ENCODE data around the gene OR6Q1.

The OR6Q1 gene

DNA sequence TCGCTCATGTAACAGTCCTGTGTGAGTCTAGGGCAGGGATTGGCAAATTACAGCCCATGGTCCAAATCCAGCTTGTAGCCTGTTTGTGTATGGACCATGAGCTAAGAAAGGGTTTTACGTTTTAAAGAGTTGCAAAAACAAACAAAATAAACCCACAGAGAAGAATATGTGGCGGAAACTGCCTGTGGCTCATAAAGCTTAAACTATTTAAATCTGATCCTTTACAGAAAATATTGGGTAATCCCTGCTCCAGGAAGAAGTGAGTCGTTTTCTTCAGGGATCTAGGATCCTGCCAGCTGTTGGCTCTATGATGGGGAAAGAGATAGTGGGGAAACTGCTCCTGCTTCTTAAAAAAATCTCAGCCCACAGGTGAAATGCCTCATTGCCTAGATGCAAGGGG lies 3.4 kb upstream of the OR6Q1 start:
- Histone ChIP-seq H3K9ac (no peak overlapping the region), H3K4me2 (no peak overlapping the region), H3K4me3 (IDR thresholded peaks at IDR 0.05; ENCODE audit: insufficient read depth, low read depth, low read length) (no peak overlapping the region), H4K20me1 (ENCODE audit: insufficient read depth) (no peaks in the 10 kb centered on the region), H3K36me3 (ENCODE audit: insufficient read depth) (no peaks in the 10 kb centered on the region), H3K4me1 (ENCODE audit: low read depth, poor library complexity, severe bottlenecking) (no peaks in the 10 kb centered on the region), H2AFZ (ENCODE audit: low read depth) (no peak overlapping the region), H3K27ac (no peak overlapping the region), H3K79me2 (ENCODE audit: insufficient read depth, low read depth) (no peaks in the 10 kb centered on the region), H3K27me3 (ENCODE audit: insufficient read depth, low read depth) (no peaks in the 10 kb centered on the region)
- TF ChIP-seq, protein P1, sequence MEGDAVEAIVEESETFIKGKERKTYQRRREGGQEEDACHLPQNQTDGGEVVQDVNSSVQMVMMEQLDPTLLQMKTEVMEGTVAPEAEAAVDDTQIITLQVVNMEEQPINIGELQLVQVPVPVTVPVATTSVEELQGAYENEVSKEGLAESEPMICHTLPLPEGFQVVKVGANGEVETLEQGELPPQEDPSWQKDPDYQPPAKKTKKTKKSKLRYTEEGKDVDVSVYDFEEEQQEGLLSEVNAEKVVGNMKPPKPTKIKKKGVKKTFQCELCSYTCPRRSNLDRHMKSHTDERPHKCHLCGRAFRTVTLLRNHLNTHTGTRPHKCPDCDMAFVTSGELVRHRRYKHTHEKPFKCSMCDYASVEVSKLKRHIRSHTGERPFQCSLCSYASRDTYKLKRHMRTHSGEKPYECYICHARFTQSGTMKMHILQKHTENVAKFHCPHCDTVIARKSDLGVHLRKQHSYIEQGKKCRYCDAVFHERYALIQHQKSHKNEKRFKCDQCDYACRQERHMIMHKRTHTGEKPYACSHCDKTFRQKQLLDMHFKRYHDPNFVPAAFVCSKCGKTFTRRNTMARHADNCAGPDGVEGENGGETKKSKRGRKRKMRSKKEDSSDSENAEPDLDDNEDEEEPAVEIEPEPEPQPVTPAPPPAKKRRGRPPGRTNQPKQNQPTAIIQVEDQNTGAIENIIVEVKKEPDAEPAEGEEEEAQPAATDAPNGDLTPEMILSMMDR (conservative IDR thresholded peaks at IDR 0.05; ENCODE audit: low read depth, low read length): no peak

DNA sequence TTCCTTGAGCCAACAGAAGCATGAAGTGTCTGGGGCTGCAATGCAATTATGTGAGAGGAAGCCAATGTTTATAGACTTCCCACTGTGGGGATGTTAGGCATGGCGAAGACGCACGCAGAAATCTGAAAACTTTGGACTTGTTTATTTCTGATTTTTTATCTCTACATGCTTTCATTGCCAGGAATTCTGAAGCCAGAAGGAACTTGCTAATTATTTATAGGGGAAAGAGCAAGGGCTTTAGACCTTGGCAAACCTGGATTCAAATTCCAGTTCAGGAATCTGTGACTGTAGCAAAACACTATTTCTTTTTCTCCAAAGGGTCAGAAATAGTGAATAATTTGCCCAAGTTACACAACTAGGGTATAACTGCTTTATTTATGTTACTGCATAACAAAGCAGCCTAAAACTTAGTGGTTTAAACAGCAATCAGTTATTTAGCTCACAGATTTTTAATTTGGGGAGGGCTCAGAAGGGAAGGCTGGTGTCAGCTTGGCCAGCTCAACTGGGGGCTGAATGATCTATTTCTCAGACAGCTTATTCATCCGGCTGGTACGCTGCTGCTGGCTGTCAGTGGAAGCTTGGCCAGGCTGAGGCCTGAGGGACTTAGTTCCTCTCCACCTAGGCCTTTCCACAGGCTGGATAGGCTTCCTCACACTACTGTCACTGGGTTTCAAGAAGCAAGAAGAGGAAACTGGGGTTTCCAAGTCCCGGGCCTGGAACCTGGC lies 1.9 kb upstream of the OR6Q1 start:
- no peak overlapping the region for H2AFZ ChIP-seq (ENCODE audit: low read depth)
- no peak overlapping the region for H3K27ac ChIP-seq
- TF ChIP-seq, protein P1 (conservative IDR thresholded peaks at IDR 0.05; ENCODE audit: low read depth, low read length): no peak
- no peaks in the 10 kb centered on the region for H3K36me3 ChIP-seq (ENCODE audit: insufficient read depth)
- H3K4me3 ChIP-seq (IDR thresholded peaks at IDR 0.05; ENCODE audit: insufficient read depth, low read depth, low read length): no peak overlapping the region
- H3K79me2 ChIP-seq (ENCODE audit: insufficient read depth, low read depth): no peaks in the 10 kb centered on the region
- no peaks in the 10 kb centered on the region for H4K20me1 ChIP-seq (ENCODE audit: insufficient read depth)
- H3K27me3 ChIP-seq (ENCODE audit: insufficient read depth, low read depth): no peaks in the 10 kb centered on the region
- no peak overlapping the region for H3K4me2 ChIP-seq
- H3K9ac ChIP-seq: no peak overlapping the region
- no peaks in the 10 kb centered on the region for H3K4me1 ChIP-seq (ENCODE audit: low read depth, poor library complexity, severe bottlenecking)

- no peak overlapping the region for H3K27ac ChIP-seq
- no peaks in the 10 kb centered on the region for H3K4me1 ChIP-seq (ENCODE audit: low read depth, poor library complexity, severe bottlenecking)
- TF ChIP-seq, protein P1 (conservative IDR thresholded peaks at IDR 0.05; ENCODE audit: low read depth, low read length): no peak
- H3K4me2 ChIP-seq: no peak overlapping the region
- H3K36me3 ChIP-seq (ENCODE audit: insufficient read depth): no peaks in the 10 kb centered on the region
- H3K9ac ChIP-seq: no peak overlapping the region
- no peak overlapping the region for H3K4me3 ChIP-seq (IDR thresholded peaks at IDR 0.05; ENCODE audit: insufficient read depth, low read depth, low read length)
- H2AFZ ChIP-seq (ENCODE audit: low read depth): no peak overlapping the region
- H3K27me3 ChIP-seq (ENCODE audit: insufficient read depth, low read depth): no peaks in the 10 kb centered on the region
- no peaks in the 10 kb centered on the region for H3K79me2 ChIP-seq (ENCODE audit: insufficient read depth, low read depth)
- no peaks in the 10 kb centered on the region for H4K20me1 ChIP-seq (ENCODE audit: insufficient read depth)
Observed at GRCh38 chr11:58034471-58034870, 3.7 kb downstream of the OR6Q1 start.

- Histone ChIP-seq H3K27me3 (ENCODE audit: insufficient read depth, low read depth) (no peaks in the 10 kb centered on the region), H3K36me3 (ENCODE audit: insufficient read depth) (no peaks in the 10 kb centered on the region)
Observed at GRCh38 chr11:58039589-58039988, 8.8 kb downstream of the OR6Q1 start.

More at GRCh38 chr11:58039589-58039988, 8.8 kb downstream of the OR6Q1 start:
- Histone ChIP-seq H3K4me2 (no peak overlapping the region), H3K27ac (no peak overlapping the region), H3K9ac (no peak overlapping the region), H3K4me1 (ENCODE audit: low read depth, poor library complexity, severe bottlenecking) (no peaks in the 10 kb centered on the region), H2AFZ (ENCODE audit: low read depth) (no peak overlapping the region), H3K79me2 (ENCODE audit: insufficient read depth, low read depth) (no peaks in the 10 kb centered on the region), H3K4me3 (IDR thresholded peaks at IDR 0.05; ENCODE audit: insufficient read depth, low read depth, low read length) (no peak overlapping the region), H4K20me1 (ENCODE audit: insufficient read depth) (no peaks in the 10 kb centered on the region)
- TF ChIP-seq, protein P1 (conservative IDR thresholded peaks at IDR 0.05; ENCODE audit: low read depth, low read length): no peak
